ENCODE results near the gene LYRM4. TPM values are rescaled to one million over a fixed set of nuclear protein-coding genes. Genes with fewer than 3 reads are reported as not detected.

The LYRM4 gene
- total and polyA plus RNA-seq, 9 of the 15 experiments (the other 6 are each of a cell fraction or from before 2014, with no cell fraction given) = 24.2 to 69.4 (median 41.8) TPM

DNA sequence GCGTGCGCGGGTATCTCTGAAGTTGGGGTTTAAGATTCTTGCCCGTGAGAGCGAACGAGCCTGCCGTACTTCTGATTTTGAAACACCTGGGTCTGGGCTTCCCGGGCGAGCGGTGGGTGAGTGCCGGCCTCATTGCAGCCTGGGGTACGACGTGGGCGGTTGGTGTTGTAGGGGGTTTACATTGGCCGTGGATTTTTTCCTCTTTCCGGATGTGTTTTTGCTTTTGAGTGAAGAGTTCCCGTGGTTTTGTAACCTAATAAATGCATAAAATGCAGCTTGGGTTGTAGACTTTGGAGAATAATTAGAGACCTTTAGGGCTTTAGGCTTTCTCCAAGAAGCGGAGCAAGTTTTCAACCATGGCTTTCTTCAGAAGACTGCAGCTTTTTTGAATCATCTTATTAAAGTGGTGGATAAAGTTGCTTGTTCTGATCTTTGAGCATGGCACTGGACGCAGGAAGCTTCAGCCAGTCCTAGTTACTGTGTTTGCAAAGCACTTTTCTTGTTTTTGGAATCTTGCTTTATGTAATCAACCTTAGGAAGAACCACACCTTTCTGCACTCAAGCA is 877 bp upstream of the LYRM4 start (continued):
- TF ChIP-seq, protein P1, sequence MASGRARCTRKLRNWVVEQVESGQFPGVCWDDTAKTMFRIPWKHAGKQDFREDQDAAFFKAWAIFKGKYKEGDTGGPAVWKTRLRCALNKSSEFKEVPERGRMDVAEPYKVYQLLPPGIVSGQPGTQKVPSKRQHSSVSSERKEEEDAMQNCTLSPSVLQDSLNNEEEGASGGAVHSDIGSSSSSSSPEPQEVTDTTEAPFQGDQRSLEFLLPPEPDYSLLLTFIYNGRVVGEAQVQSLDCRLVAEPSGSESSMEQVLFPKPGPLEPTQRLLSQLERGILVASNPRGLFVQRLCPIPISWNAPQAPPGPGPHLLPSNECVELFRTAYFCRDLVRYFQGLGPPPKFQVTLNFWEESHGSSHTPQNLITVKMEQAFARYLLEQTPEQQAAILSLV (tag; IDR thresholded peaks at IDR 0.05) = no peak
- no peak for TF ChIP-seq ZNF449 (CRISPR knock-in tag; IDR thresholded peaks at IDR 0.05)
- peak; percentile 13; the same call in 1 of the 2 replicates for TF ChIP-seq HDAC2 (IDR thresholded peaks at IDR 0.05)
- no peak for TF ChIP-seq MAFG (tag; conservative IDR thresholded peaks at IDR 0.05)
- TF ChIP-seq FOSL1 (tag; conservative IDR thresholded peaks at IDR 0.05) = no peak
- no peak for TF ChIP-seq NCOA4 (IDR thresholded peaks at IDR 0.05; ENCODE audit: partially characterized antibody)
- TF ChIP-seq TAL1 (IDR thresholded peaks at IDR 0.05) = no peak
- TF ChIP-seq HDAC3 (IDR thresholded peaks at IDR 0.05; ENCODE audit: borderline replicate concordance, partially characterized antibody) = no peak
- TF ChIP-seq ZNF12 (CRISPR knock-in tag; IDR thresholded peaks at IDR 0.05) = peak; percentile 54; the same call in 1 of the 2 replicates
- TF ChIP-seq ELF2 (CRISPR knock-in tag; IDR thresholded peaks at IDR 0.05) = no peak; the same call in 1 of the 2 replicates
- TF ChIP-seq ZNF280B (CRISPR knock-in tag; IDR thresholded peaks at IDR 0.05) = no peak
- TF ChIP-seq MBD2 (IDR thresholded peaks at IDR 0.05; ENCODE audit: borderline replicate concordance, low read depth) = no peak
- no peak for TF ChIP-seq FOXP1 (CRISPR knock-in tag; IDR thresholded peaks at IDR 0.05)
- no peak for TF ChIP-seq CBX3 (IDR thresholded peaks at IDR 0.05; ENCODE audit: borderline replicate concordance in 1 of 2, low read length in 2 of 2)
- 0 out of 2 replicates have a peak, but pooled peaks have one; percentile 21 for TF ChIP-seq PML (IDR thresholded peaks at IDR 0.05; ENCODE audit: low read length)
- TF ChIP-seq, protein P2, sequence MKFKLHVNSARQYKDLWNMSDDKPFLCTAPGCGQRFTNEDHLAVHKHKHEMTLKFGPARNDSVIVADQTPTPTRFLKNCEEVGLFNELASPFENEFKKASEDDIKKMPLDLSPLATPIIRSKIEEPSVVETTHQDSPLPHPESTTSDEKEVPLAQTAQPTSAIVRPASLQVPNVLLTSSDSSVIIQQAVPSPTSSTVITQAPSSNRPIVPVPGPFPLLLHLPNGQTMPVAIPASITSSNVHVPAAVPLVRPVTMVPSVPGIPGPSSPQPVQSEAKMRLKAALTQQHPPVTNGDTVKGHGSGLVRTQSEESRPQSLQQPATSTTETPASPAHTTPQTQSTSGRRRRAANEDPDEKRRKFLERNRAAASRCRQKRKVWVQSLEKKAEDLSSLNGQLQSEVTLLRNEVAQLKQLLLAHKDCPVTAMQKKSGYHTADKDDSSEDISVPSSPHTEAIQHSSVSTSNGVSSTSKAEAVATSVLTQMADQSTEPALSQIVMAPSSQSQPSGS (CRISPR knock-in tag; IDR thresholded peaks at IDR 0.05) = no peak
- no peak; a peak in 1 of 4 replicates for TF ChIP-seq SIN3A (IDR thresholded peaks at IDR 0.05; ENCODE audit: borderline replicate concordance in 2 of 2, control insufficient read depth in 1 of 2, low read depth in 2 of 2, low read length in 2 of 2)
- TF ChIP-seq, protein P3, sequence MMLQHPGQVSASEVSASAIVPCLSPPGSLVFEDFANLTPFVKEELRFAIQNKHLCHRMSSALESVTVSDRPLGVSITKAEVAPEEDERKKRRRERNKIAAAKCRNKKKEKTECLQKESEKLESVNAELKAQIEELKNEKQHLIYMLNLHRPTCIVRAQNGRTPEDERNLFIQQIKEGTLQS (IDR thresholded peaks at IDR 0.05) = no peak
- TF ChIP-seq, protein P3 (CRISPR knock-in tag; conservative IDR thresholded peaks at IDR 0.05) = no peak
- TF ChIP-seq RBM22 (IDR thresholded peaks at IDR 0.05; ENCODE audit: low read depth, low read length, poor library complexity, severe bottlenecking) = no peak
- TF ChIP-seq ZNF263 (CRISPR knock-in tag; IDR thresholded peaks at IDR 0.05; ENCODE audit: borderline replicate concordance) = no peak
- TF ChIP-seq ZNF354B (CRISPR knock-in tag; IDR thresholded peaks at IDR 0.05) = no peak
- no peak for TF ChIP-seq ZBTB8A (IDR thresholded peaks at IDR 0.05; ENCODE audit: partially characterized antibody)

Measured in K562 (cell line).